ENCODE results near the gene PRDM1.

- TF ChIP-seq CTCF (IDR thresholded peaks at IDR 0.05): no peak
- TF ChIP-seq POLR2A (IDR thresholded peaks at IDR 0.05): no peak
These were observed 20.3 kb downstream of the PRDM1 start for GRCh38 chr6:106106276-106107042.

Data from body of pancreas (tissue), 4 donors.